ENCODE data around the gene TPM2. TPM values are rescaled to one million over a fixed set of nuclear protein-coding genes. Genes with fewer than 3 reads are reported as not detected.

The TPM2 gene
- total RNA-seq, 1 donor from 2014 or later, result 515 TPM

- peak overlapping the region; percentile 76 for H3K4me3 Mint-ChIP-seq (ENCODE audit: unreplicated experiment)
- H3K27ac Mint-ChIP-seq (ENCODE audit: unreplicated experiment), result peak overlapping the region; percentile 84
- peaks cover 52% of the 10 kb centered on the region for H3K4me1 Mint-ChIP-seq (ENCODE audit: unreplicated experiment)
- no peaks in the 10 kb centered on the region for H3K27me3 Mint-ChIP-seq (ENCODE audit: unreplicated experiment)
- no peak for DNase-seq (ENCODE audit: extremely low spot score, unreplicated experiment)
- TF ChIP-seq CTCF (IDR thresholded peaks at IDR 0.05), result no peak
- H3K36me3 Mint-ChIP-seq (ENCODE audit: unreplicated experiment), result peaks cover 7% of the 10 kb centered on the region
- no peaks in the 10 kb centered on the region for H3K9me3 Mint-ChIP-seq (ENCODE audit: unreplicated experiment)
Measured at GRCh38 chr9:35690294-35690613, 529 bp upstream of the TPM2 start.

- H3K36me3 Mint-ChIP-seq (ENCODE audit: unreplicated experiment), result peaks cover 13% of the 10 kb centered on the region
- no peaks in the 10 kb centered on the region for H3K9me3 Mint-ChIP-seq (ENCODE audit: unreplicated experiment)
- no peaks in the 10 kb centered on the region for H3K27me3 Mint-ChIP-seq (ENCODE audit: unreplicated experiment)
- peak overlapping the region; percentile 86 for H3K4me3 Mint-ChIP-seq (ENCODE audit: unreplicated experiment)
- DNase-seq (ENCODE audit: extremely low spot score, unreplicated experiment), result no peak
- H3K27ac Mint-ChIP-seq (ENCODE audit: unreplicated experiment), result peak overlapping the region; percentile 96
- peaks cover 61% of the 10 kb centered on the region for H3K4me1 Mint-ChIP-seq (ENCODE audit: unreplicated experiment)
- no peak for TF ChIP-seq CTCF (IDR thresholded peaks at IDR 0.05)
Measured at GRCh38 chr9:35688558-35689541, 875 bp downstream of the TPM2 start.

GRCh38 chr9:35687972-35688557 lies 1.7 kb downstream of the TPM2 start:
- peaks cover 68% of the 10 kb centered on the region for H3K4me1 Mint-ChIP-seq (ENCODE audit: unreplicated experiment)
- peaks cover 19% of the 10 kb centered on the region for H3K36me3 Mint-ChIP-seq (ENCODE audit: unreplicated experiment)
- peak overlapping the region; percentile 96 for H3K27ac Mint-ChIP-seq (ENCODE audit: unreplicated experiment)
- no peak for TF ChIP-seq CTCF (IDR thresholded peaks at IDR 0.05)
- peak overlapping the region; percentile 86 for H3K4me3 Mint-ChIP-seq (ENCODE audit: unreplicated experiment)
- no peaks in the 10 kb centered on the region for H3K9me3 Mint-ChIP-seq (ENCODE audit: unreplicated experiment)
- H3K27me3 Mint-ChIP-seq (ENCODE audit: unreplicated experiment), result no peaks in the 10 kb centered on the region
- DNase-seq (ENCODE audit: extremely low spot score, unreplicated experiment), result no peak

GRCh38 chr9:35687306-35687705 lies 2.4 kb downstream of the TPM2 start:
- DNase-seq (ENCODE audit: extremely low spot score, unreplicated experiment), result no peak
- peak overlapping the region; percentile 57 for H3K4me3 Mint-ChIP-seq (ENCODE audit: unreplicated experiment)
- H3K4me1 Mint-ChIP-seq (ENCODE audit: unreplicated experiment), result peaks cover 74% of the 10 kb centered on the region
- peak overlapping the region; percentile 96 for H3K27ac Mint-ChIP-seq (ENCODE audit: unreplicated experiment)
- no peaks in the 10 kb centered on the region for H3K27me3 Mint-ChIP-seq (ENCODE audit: unreplicated experiment)
- no peaks in the 10 kb centered on the region for H3K9me3 Mint-ChIP-seq (ENCODE audit: unreplicated experiment)
- H3K36me3 Mint-ChIP-seq (ENCODE audit: unreplicated experiment), result peaks cover 25% of the 10 kb centered on the region
- no peak for TF ChIP-seq CTCF (IDR thresholded peaks at IDR 0.05)

All from osteocyte (in vitro differentiated cells).